HUDEP-2 (cell line): ENCODE results near the gene POLD1.
"Not testable (repeated sequence)": the region's sequence is repeated elsewhere in the genome, so short reads cannot be mapped to it uniquely, and the experiment has no call there.

Source experiments
- DNase-seq, 76 experiments: peaks; one replicate each; lab custom pipeline; 2025; ENCODE audit not compliant: unreplicated experiment in 76 of 76; lab: John Stamatoyannopoulos, UW

The POLD1 gene

GRCh38 chr19:50433201-50434180, 49.3 kb downstream of the POLD1 start:
- DNase-seq = no peak

GRCh38 chr19:50434525-50434924, 50.4 kb downstream of the POLD1 start:
- no peak for DNase-seq

GRCh38 chr19:50435221-50435620, 51.1 kb downstream of the POLD1 start:
- no peak for DNase-seq

GRCh38 chr19:50435627-50436026, 51.5 kb downstream of the POLD1 start:
- no peak for DNase-seq

- DNase-seq = no peak
These were observed 53.8 kb downstream of the POLD1 start for GRCh38 chr19:50437862-50438449.

- DNase-seq = not testable (repeated sequence)
These were observed 55.0 kb downstream of the POLD1 start for GRCh38 chr19:50439130-50439529.

GRCh38 chr19:50444059-50444458, 59.9 kb downstream of the POLD1 start:
- DNase-seq = no peak

- DNase-seq = no peak
These were observed 62.9 kb downstream of the POLD1 start for GRCh38 chr19:50447053-50447452.

GRCh38 chr19:50447750-50448149, 63.6 kb downstream of the POLD1 start:
- DNase-seq = no peak

GRCh38 chr19:50449236-50449899, 65.2 kb downstream of the POLD1 start:
- DNase-seq = no peak

- no peak for DNase-seq
These were observed 66.4 kb downstream of the POLD1 start for GRCh38 chr19:50450369-50451222.

- DNase-seq = no peak
These were observed 67.0 kb downstream of the POLD1 start for GRCh38 chr19:50451223-50451534.

- DNase-seq = no peak
These were observed 69.1 kb downstream of the POLD1 start for GRCh38 chr19:50453243-50453642.

GRCh38 chr19:50455992-50456391, 71.8 kb downstream of the POLD1 start:
- DNase-seq = no peak

GRCh38 chr19:50457300-50457699, 73.2 kb downstream of the POLD1 start:
- no peak for DNase-seq

GRCh38 chr19:50458396-50459066, 74.4 kb downstream of the POLD1 start:
- DNase-seq = no peak

- DNase-seq = no peak
These were observed 74.9 kb downstream of the POLD1 start for GRCh38 chr19:50459067-50459456.

GRCh38 chr19:50459638-50460037, 75.5 kb downstream of the POLD1 start:
- no peak for DNase-seq

- DNase-seq = peak in 2 of 76 experiments; percentile 10 to 23
These were observed 76.1 kb downstream of the POLD1 start for GRCh38 chr19:50460161-50460765.
